ENCODE measurements around the gene DSE. TPM values are rescaled to one million over a fixed set of nuclear protein-coding genes. Genes with fewer than 3 reads are reported as not detected.

DSE gene
- total RNA-seq, 1 experiment from 2014 or later: 38.5 TPM

- H3K9ac ChIP-seq (ENCODE audit: low read length): no peak overlapping the region
- no peak for TF ChIP-seq YY1 (IDR thresholded peaks at IDR 0.05; ENCODE audit: extremely low read depth, insufficient replicate concordance, low read depth, low read length)
- TF ChIP-seq CBX3 (IDR thresholded peaks at IDR 0.05; ENCODE audit: low read depth): no peak
- no peaks in the 10 kb centered on the region for H3K79me2 ChIP-seq (ENCODE audit: insufficient read depth, low read length)
- H3K27me3 ChIP-seq (ENCODE audit: insufficient read depth, low read length): no peaks in the 10 kb centered on the region
- H3K4me3 ChIP-seq (replicated peaks in 1 of 2; ENCODE audit: low read depth in 1 of 2, low read length in 2 of 2): no peak overlapping the region
- RAD21 ChIA-PET (ENCODE audit: low non-redundant PET in 1 of 2, low total read pairs in 2 of 2, uncharacterized antibody in 2 of 2, unreplicated experiment in 2 of 2): no interaction called here
- no peak overlapping the region for H2AFZ ChIP-seq (ENCODE audit: low read depth, low read length, poor library complexity, severe bottlenecking)
- no TSS peak for BruUV-seq (replicated peaks)
- H3K36me3 ChIP-seq (ENCODE audit: control insufficient read depth in 1 of 2, insufficient read depth in 2 of 2, low read length in 2 of 2): no peaks in the 10 kb centered on the region
- no peaks in the 10 kb centered on the region for H3K9me3 ChIP-seq (ENCODE audit: control insufficient read depth in 1 of 2, insufficient read depth in 1 of 2, low read depth in 1 of 2, low read length in 2 of 2)
- no peak for DNase-seq (ENCODE audit: low read depth, low spot score)
- CTCF ChIA-PET: interaction anchor here (1.5 kb wide), 1 partner anchor 65 kb away, joined by 3 read pairs; no protein-coding TSS in a partner anchor
- peaks cover 0 to 6% of the 10 kb centered on the region in 2 experiments; a peak in 1 of 4 replicates for H3K4me1 ChIP-seq (ENCODE audit: control insufficient read depth in 1 of 2, insufficient read depth in 2 of 2, low read length in 2 of 2)
- no peak for ATAC-seq
- no peak overlapping the region for H3K27ac ChIP-seq (ENCODE audit: low read depth, low read length)
- intact Hi-C loops (cut with micrococcal nuclease): no loop called here
- no peak overlapping the region for H3K4me2 ChIP-seq (ENCODE audit: low read length)
- POLR2A ChIA-PET: no interaction called here
- no peaks in the 10 kb centered on the region for H3K9me2 ChIP-seq (ENCODE audit: insufficient read depth)
- H4K20me1 ChIP-seq (ENCODE audit: insufficient read depth): no peaks in the 10 kb centered on the region
Observed at GRCh38 chr6:116352515-116353471, 18.0 kb upstream of the DSE start.

GRCh38 chr6:116354236-116354635 is 16.5 kb upstream of the DSE start:
- ChIA-PET RAD21 (ENCODE audit: low non-redundant PET in 1 of 2, low total read pairs in 2 of 2, uncharacterized antibody in 2 of 2, unreplicated experiment in 2 of 2) (no interaction called here), CTCF (no interaction called here), POLR2A (no interaction called here)
- H3K79me2 ChIP-seq (ENCODE audit: insufficient read depth, low read length): no peaks in the 10 kb centered on the region
- no peak for DNase-seq (ENCODE audit: low read depth, low spot score)
- no peaks in the 10 kb centered on the region for H3K36me3 ChIP-seq (ENCODE audit: control insufficient read depth in 1 of 2, insufficient read depth in 2 of 2, low read length in 2 of 2)
- BruUV-seq (replicated peaks): no TSS peak
- H3K9me3 ChIP-seq (ENCODE audit: control insufficient read depth in 1 of 2, insufficient read depth in 1 of 2, low read depth in 1 of 2, low read length in 2 of 2): no peaks in the 10 kb centered on the region
- H3K9me2 ChIP-seq (ENCODE audit: insufficient read depth): no peaks in the 10 kb centered on the region
- H3K4me3 ChIP-seq (replicated peaks in 1 of 2; ENCODE audit: low read depth in 1 of 2, low read length in 2 of 2): no peak overlapping the region
- TF ChIP-seq EZH2phosphoT487 (IDR thresholded peaks at IDR 0.05; ENCODE audit: borderline replicate concordance) (no peak), CTCF (IDR thresholded peaks at IDR 0.05 in 2 of 3, conservative IDR thresholded peaks at IDR 0.05 in 1 of 3; ENCODE audit: borderline replicate concordance in 1 of 3, insufficient read depth in 1 of 3, low read depth in 2 of 3, low read length in 2 of 3) (no peak), SRF (IDR thresholded peaks at IDR 0.05; ENCODE audit: low read depth) (no peak), ZNF274 (IDR thresholded peaks at IDR 0.05; ENCODE audit: low read depth, low read length) (no peak), POLR2AphosphoS5 (IDR thresholded peaks at IDR 0.05; ENCODE audit: low read depth, low read length) (no peak), TCF7L2 (IDR thresholded peaks at IDR 0.05; ENCODE audit: borderline replicate concordance, extremely low read depth, insufficient read depth, insufficient read length) (no peak)
- peaks cover 0 to 6% of the 10 kb centered on the region in 2 experiments; a peak in 1 of 4 replicates for H3K4me1 ChIP-seq (ENCODE audit: control insufficient read depth in 1 of 2, insufficient read depth in 2 of 2, low read length in 2 of 2)
- no peak overlapping the region for H3K4me2 ChIP-seq (ENCODE audit: low read length)
- H3K27ac ChIP-seq (ENCODE audit: low read depth, low read length): no peak overlapping the region
- no peak for ATAC-seq
- H2AFZ ChIP-seq (ENCODE audit: low read depth, low read length, poor library complexity, severe bottlenecking): no peak overlapping the region
- H4K20me1 ChIP-seq (ENCODE audit: insufficient read depth): no peaks in the 10 kb centered on the region
- H3K27me3 ChIP-seq (ENCODE audit: insufficient read depth, low read length): no peaks in the 10 kb centered on the region
- intact Hi-C loops (cut with micrococcal nuclease): no loop called here
- no peak overlapping the region for H3K9ac ChIP-seq (ENCODE audit: low read length)
